Measurements from ENCODE around the gene USP15. TPM values are rescaled to one million over a fixed set of nuclear protein-coding genes. Genes with fewer than 3 reads are reported as not detected.

USP15 gene
- total and polyA plus RNA-seq, 12 donors: 26.7 to 76.0 (median 61.9) TPM

DNA sequence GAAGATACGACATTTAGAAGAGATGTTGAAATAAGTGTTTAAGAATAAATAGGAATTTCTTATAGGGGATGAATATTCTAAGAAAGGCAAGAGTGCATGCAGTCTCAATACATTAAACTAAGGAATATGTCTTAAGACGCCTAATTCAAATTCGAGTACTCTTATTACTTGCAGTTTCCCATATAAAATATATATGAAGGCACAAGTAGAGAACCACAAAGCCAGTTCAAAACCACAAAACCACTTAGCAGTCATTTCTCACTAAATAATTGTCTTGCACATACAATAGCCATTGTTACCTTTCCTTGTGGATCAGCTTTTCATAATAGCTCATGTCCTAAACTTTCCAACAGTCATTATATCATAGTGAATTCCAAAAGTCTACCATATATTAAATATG is 115.4 kb downstream of the USP15 start:
- Histone ChIP-seq H3K27me3 (no peaks in the 10 kb centered on the region), H3K9me3 (no peaks in the 10 kb centered on the region), H3K36me3 (peaks cover 0 to 27% (median 0%) of the 10 kb centered on the region in 9 donors), H3K27ac (no peak overlapping the region), H3K4me1 (peaks cover 0 to 37% (median 27%) of the 10 kb centered on the region in 9 donors), H3K4me3 (no peak overlapping the region)
- TF ChIP-seq, protein P1, sequence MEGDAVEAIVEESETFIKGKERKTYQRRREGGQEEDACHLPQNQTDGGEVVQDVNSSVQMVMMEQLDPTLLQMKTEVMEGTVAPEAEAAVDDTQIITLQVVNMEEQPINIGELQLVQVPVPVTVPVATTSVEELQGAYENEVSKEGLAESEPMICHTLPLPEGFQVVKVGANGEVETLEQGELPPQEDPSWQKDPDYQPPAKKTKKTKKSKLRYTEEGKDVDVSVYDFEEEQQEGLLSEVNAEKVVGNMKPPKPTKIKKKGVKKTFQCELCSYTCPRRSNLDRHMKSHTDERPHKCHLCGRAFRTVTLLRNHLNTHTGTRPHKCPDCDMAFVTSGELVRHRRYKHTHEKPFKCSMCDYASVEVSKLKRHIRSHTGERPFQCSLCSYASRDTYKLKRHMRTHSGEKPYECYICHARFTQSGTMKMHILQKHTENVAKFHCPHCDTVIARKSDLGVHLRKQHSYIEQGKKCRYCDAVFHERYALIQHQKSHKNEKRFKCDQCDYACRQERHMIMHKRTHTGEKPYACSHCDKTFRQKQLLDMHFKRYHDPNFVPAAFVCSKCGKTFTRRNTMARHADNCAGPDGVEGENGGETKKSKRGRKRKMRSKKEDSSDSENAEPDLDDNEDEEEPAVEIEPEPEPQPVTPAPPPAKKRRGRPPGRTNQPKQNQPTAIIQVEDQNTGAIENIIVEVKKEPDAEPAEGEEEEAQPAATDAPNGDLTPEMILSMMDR (IDR thresholded peaks at IDR 0.05): no peak
- ATAC-seq (no peak), DNase-seq (no peak)
- 95 to 96% methylated on average over 3 of the region's 3 CpGs for WGBS, 2 donors
- intact Hi-C loops (cut with DNase I): loop anchor here in 3 of 10 donors (10.0 kb wide), 1 partner anchor 111 kb away; the partner anchor contains the start of gene USP15 (in 3 of the 3)

- no peak overlapping the region for H3K4me3 ChIP-seq
- TF ChIP-seq, protein P1 (IDR thresholded peaks at IDR 0.05): no peak
- H3K9me3 ChIP-seq: no peaks in the 10 kb centered on the region
- no peak for ATAC-seq
- no peak overlapping the region for H3K27ac ChIP-seq
- H3K36me3 ChIP-seq: peaks cover 0 to 58% (median 5%) of the 10 kb centered on the region in 9 donors
- peaks cover 0 to 6% (median 0%) of the 10 kb centered on the region in 9 donors for H3K4me1 ChIP-seq
- no peak for DNase-seq
- H3K27me3 ChIP-seq: no peaks in the 10 kb centered on the region
- WGBS, 2 donors: 92 to 93% methylated on average over 2 of the region's 2 CpGs
- intact Hi-C loops (cut with DNase I): loop anchor here in 3 of 10 donors (10.0 kb wide), 1 partner anchor 114 kb away; the partner anchor contains the start of gene USP15 (in 3 of the 3)
Measured at GRCh38 chr12:62379026-62379722, 119.0 kb downstream of the USP15 start.

- TF ChIP-seq, protein P1 (IDR thresholded peaks at IDR 0.05): no peak
Measured at GRCh38 chr12:62379723-62380045, 119.5 kb downstream of the USP15 start.

GRCh38 chr12:62382526-62382925 is 122.3 kb downstream of the USP15 start:
- Histone ChIP-seq H3K4me3 (no peak overlapping the region), H3K27me3 (no peaks in the 10 kb centered on the region), H3K4me1 (peaks cover 0 to 3% (median 0%) of the 10 kb centered on the region in 9 donors), H3K9me3 (no peaks in the 10 kb centered on the region), H3K27ac (no peak overlapping the region), H3K36me3 (peaks cover 0 to 67% (median 5%) of the 10 kb centered on the region in 9 donors)
- no peak for DNase-seq
- TF ChIP-seq, protein P1 (IDR thresholded peaks at IDR 0.05): no peak
- WGBS, 2 donors: 87 to 89% methylated on average over 2 of the region's 2 CpGs
- intact Hi-C loops (cut with DNase I): loop anchor here in 1 of 10 donors (5.0 kb wide), 1 partner anchor 120 kb away; the partner anchor contains the start of gene USP15
- ATAC-seq: no peak

More at GRCh38 chr12:62379723-62380045, 119.5 kb downstream of the USP15 start:
- Histone ChIP-seq H3K36me3 (peaks cover 0 to 63% (median 5%) of the 10 kb centered on the region in 9 donors), H3K9me3 (no peaks in the 10 kb centered on the region), H3K27me3 (no peaks in the 10 kb centered on the region), H3K27ac (no peak overlapping the region), H3K4me3 (no peak overlapping the region), H3K4me1 (peaks cover 0 to 3% (median 0%) of the 10 kb centered on the region in 9 donors)
- DNase-seq: no peak
- no peak for ATAC-seq
- intact Hi-C loops (cut with DNase I): loop anchor here in 4 of 10 donors (5.0 to 10.0 kb wide), 2 partner anchors 115 to 117 kb away; partner anchors contain the start of gene USP15 (in 4 of the 4)
